Epithelial cell of prostate (primary cell): ENCODE measurements around the gene CHRNE.
"Not testable (repeated sequence)": the region's sequence is repeated elsewhere in the genome, so short reads cannot be mapped to it uniquely, and the experiment has no call there.

Experiments
- DNase-seq: peaks from one replicate; pipeline ENCODE4 v3.0.0-alpha.2; 2011; ENCODE audit warnings: low read depth, low spot score
- H3K27ac ChIP-seq: fragments of 450-650 bp; 2 replicates; pipeline ENCODE4 v1.5.1; 2017; ENCODE audit warnings: mild to moderate bottlenecking

The CHRNE gene

GRCh38 chr17:4893272-4893671 lies 9.6 kb downstream of the CHRNE start:
- DNase-seq = no peak
- no peak overlapping the region for H3K27ac ChIP-seq

GRCh38 chr17:4892499-4893221 lies 10.2 kb downstream of the CHRNE start:
- DNase-seq = no peak
- H3K27ac ChIP-seq = no peak overlapping the region

GRCh38 chr17:4891411-4892410 lies 11.2 kb downstream of the CHRNE start:
- no peak for DNase-seq
- H3K27ac ChIP-seq = no peak overlapping the region

GRCh38 chr17:4887581-4887980 lies 15.3 kb downstream of the CHRNE start:
- no peak for DNase-seq
- H3K27ac ChIP-seq = no peak overlapping the region

- DNase-seq = no peak
- H3K27ac ChIP-seq = no peak overlapping the region
Observed at GRCh38 chr17:4886830-4887229, 16.1 kb downstream of the CHRNE start.

GRCh38 chr17:4884489-4884888 lies 18.4 kb downstream of the CHRNE start:
- no peak for DNase-seq
- no peak overlapping the region for H3K27ac ChIP-seq

GRCh38 chr17:4881761-4882555 lies 20.9 kb downstream of the CHRNE start:
- DNase-seq = peak; percentile 16
- H3K27ac ChIP-seq = peak overlapping the region; percentile 44

- H3K27ac ChIP-seq = peak overlapping the region; percentile 44
- no peak for DNase-seq
Observed at GRCh38 chr17:4880857-4881256, 22.0 kb downstream of the CHRNE start.

GRCh38 chr17:4879601-4880000 lies 23.3 kb downstream of the CHRNE start:
- no peak for DNase-seq

GRCh38 chr17:4877089-4877488 lies 25.8 kb downstream of the CHRNE start:
- DNase-seq = no peak
- no peak overlapping the region for H3K27ac ChIP-seq

More at GRCh38 chr17:4879601-4880000, 23.3 kb downstream of the CHRNE start:
- no peak overlapping the region for H3K27ac ChIP-seq

- H3K27ac ChIP-seq = no peak overlapping the region
- no peak for DNase-seq
Observed at GRCh38 chr17:4872786-4873185, 30.1 kb downstream of the CHRNE start.

- H3K27ac ChIP-seq = peak overlapping the region; percentile 16
- no peak for DNase-seq
Observed at GRCh38 chr17:4870855-4871254, 32.0 kb downstream of the CHRNE start.

- peak overlapping the region; percentile 16 for H3K27ac ChIP-seq
- DNase-seq = not testable (repeated sequence)
Observed at GRCh38 chr17:4869058-4869998, 33.6 kb downstream of the CHRNE start.

GRCh38 chr17:4867535-4867934 lies 35.4 kb downstream of the CHRNE start:
- DNase-seq, H3K27ac ChIP-seq: not testable (repeated sequence)

GRCh38 chr17:4863321-4863720 lies 39.6 kb downstream of the CHRNE start:
- H3K27ac ChIP-seq = peak overlapping the region; percentile 100
- no peak for DNase-seq

GRCh38 chr17:4862720-4863119 lies 40.2 kb downstream of the CHRNE start:
- H3K27ac ChIP-seq = peak overlapping the region; percentile 100
- DNase-seq = no peak

GRCh38 chr17:4861052-4861451 lies 41.8 kb downstream of the CHRNE start:
- DNase-seq = no peak
- peak overlapping the region; percentile 100 for H3K27ac ChIP-seq

- no peak for DNase-seq
- peak overlapping the region; percentile 100 for H3K27ac ChIP-seq
Observed at GRCh38 chr17:4860651-4861050, 42.2 kb downstream of the CHRNE start.
